ENCODE data around the gene HACL1.
A peak's percentile ranks its signal among the peaks of the same experiment; 100 is the strongest.
"Not testable (repeated sequence)": the region's sequence is repeated elsewhere in the genome, so short reads cannot be mapped to it uniquely, and the experiment has no call there.

The HACL1 gene

DNA sequence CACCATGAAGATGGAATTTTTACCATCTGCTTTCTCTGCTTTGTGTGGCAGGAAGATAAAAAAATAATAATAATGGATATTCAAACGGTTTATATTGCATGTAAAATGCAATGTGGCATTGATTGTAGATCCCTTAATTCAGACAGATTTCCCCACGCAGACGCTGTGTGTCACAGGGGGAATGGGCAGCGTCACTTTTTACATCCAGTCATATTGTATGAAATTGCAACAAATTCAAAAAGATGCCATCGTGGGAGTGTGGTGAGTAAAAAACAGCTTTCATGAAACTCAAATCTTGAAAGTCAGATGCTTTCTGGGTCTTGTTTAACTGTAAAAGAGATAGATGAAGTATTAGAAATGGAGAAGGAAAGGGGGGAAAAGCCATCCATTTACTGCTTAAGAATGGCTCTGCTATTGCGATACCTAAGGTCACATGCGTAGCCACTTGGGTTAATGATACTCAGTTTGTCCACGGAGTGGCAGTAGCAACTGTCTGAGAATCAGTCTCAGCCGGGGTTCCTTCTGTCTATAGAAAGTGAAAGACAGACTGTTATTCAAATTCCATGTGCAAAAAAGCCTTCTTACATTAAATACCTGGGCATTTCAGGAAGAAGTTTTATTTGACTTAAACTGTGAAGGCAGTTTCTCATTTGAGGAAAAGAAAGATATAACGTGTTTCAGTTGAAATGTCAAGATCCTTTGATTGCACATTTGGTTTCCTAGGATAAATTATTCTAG lies 28.7 kb upstream of the HACL1 start:
- peak; percentile 71 for DNase-seq

DNA sequence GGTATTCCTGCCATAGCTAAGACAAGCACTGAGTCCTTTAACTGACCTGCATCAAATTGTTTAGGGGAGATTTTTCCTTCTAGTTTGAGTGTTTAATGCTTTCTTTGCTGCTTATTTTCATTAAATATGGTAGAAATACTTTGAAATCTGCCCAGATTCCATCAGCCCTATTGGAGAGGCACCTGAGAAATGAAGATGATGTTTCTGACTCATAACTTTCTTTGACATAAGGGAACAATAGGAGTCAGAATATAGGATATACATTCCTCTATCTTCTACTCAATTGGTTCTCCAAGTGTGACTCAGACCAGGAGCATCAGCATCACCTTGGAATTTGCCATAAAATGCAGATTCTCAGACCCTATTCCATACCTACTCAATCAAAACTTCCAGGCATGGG lies 27.6 kb upstream of the HACL1 start:
- no peak for DNase-seq

DNA sequence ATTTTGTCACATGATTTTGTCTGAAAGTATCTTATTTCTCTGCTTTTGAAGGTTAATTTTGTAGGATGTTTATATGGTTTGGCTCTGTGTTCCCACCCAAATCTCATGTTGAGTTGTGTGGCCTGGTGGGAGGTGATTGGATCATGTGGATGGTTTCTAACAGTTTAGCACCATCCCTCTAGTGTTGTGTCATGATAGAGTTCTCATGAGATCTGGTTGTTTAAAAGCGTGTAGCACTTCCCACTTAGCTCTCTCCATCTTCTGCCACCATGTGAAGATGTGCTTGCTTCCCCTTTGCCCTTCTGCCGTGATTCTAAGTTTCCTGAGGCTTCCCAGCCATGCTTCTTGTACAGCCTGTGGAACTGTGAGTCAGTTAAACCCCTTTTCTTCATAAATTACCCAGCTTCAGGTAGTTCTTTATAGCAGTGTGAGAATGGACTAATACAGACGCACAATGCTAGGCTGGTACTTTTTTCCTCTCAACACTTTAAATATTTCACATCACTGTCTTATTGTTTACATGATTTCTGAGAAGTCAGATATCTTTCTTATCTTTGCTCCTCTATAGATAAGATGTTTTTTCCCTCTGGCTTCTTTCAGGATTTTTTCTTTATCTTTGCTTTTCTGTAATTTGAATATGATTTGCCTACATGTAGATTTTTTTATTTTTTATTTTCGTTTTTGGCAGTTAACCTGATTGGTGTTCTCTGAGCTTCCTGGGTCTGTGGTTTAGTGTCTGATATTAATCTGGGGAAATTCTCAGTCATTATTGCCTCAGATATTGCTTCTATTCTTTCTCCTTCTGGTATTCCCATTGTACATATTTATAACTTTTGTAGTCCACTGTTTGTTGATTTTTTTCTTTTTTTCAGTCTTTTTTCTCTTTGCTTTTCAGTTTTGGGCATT lies 22.4 kb upstream of the HACL1 start:
- DNase-seq, result no peak

DNA sequence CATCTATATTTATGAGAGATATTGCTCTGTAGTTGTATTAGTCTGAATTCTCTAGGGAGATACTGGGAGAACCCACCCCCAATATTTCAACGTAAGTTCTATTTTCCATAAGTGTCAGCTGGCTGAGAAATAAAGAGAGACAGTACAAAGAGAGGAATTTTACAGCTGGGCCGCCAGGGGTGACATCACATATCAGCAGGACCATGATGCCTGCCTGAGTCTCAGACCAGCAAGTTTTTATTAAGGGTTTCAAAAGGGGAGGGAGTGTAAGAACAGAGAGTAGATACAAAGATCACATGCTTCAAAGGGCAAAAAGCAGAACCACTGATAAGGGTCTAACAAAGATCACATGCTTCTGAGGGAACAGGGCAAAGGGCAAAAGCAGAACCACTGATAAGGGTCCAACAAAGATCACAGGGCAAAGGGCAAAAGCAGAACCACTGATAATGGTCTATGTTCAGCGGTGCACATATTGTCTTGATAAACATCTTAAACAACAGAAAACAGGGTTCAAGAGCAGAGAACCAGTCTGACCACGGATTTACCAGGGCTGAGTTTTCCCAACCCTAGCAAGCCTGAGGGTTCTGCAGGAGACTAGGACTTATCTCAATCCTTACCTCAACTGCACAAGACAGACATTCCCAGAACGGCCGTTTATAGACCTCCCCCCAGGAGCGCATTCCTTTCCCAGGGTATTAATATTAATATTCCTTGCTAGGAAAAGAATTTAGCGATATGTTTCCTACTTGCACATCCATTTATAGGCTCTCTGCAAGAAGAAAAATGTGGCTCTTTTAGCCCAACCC lies 18.5 kb upstream of the HACL1 start:
- not testable (repeated sequence) for DNase-seq

DNA sequence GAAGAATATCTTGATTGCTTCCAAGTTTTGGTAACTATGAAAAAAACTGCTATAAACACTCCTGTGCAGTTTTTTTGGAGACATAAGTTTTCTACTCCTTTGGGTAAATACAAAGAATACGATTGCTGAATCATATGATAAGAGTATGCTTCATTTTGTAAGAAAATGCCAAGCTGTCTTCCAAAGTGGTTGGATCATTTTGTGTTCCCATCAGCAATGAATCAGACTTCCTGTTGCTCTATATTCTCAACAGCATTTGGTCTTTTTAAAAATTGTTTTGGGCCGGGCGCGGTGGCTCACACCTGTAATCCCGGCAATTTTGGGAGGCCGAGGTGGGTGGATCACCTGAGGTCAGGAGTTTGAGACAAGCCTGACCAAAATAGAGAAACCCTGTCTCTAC lies 14.7 kb upstream of the HACL1 start:
- DNase-seq, result no peak

DNA sequence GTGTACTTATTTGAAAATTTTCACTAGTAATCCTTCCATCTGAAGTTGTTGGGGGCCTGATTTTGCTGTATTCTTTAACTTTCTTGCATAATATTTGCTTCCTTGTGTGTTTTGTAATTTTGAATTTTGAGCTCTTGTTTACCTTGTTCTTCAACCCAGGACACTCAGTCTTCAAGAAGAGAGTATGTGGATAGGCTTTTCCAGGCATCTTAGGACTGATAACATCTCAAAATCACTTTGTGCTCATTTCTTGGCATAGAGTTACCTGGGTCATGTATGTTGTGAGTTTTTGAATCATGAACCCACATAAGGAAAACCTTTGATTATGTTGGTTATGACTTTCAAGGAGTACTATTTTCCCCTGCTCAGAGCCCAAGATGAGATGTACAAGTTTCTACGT lies 13.6 kb upstream of the HACL1 start:
- no peak for DNase-seq

DNA sequence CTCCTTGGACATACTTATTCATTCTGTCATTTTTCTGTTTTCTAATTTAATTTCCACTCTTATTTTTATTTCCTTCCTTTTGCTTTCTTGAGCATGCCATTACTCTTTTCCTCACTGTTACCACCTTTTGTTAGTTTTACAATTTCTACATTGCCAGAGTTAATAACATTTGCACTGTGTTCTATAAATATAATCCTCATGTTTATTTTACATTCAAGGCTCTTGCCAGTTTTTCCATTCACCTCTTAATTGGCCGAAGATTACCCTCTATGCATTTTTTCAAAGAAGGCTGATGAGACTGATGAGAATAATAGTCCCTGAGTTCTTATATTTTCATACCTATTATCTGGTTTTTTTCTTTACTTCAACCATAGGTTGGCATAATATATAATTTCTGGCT lies 10.6 kb upstream of the HACL1 start:
- DNase-seq, result peak; percentile 21

DNA sequence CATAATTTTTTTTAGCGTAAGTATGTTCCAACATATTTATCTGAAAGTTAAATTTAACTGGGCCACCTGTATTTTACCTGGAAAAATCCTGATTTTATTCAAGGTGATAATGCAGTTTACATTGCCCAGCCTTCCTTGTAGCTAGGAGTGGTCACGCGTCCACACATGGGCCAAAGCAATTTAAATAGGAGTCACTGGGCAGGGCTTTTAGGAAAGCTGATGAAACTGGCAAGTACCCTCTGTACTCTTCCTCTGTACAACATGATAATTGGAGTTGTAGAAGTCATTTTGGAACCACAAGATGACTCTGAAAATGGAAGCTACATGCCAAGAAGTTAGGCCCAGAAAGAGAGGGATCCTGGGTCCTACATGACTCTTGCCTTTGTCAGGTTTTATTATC lies 9.6 kb upstream of the HACL1 start:
- DNase-seq, result no peak

DNA sequence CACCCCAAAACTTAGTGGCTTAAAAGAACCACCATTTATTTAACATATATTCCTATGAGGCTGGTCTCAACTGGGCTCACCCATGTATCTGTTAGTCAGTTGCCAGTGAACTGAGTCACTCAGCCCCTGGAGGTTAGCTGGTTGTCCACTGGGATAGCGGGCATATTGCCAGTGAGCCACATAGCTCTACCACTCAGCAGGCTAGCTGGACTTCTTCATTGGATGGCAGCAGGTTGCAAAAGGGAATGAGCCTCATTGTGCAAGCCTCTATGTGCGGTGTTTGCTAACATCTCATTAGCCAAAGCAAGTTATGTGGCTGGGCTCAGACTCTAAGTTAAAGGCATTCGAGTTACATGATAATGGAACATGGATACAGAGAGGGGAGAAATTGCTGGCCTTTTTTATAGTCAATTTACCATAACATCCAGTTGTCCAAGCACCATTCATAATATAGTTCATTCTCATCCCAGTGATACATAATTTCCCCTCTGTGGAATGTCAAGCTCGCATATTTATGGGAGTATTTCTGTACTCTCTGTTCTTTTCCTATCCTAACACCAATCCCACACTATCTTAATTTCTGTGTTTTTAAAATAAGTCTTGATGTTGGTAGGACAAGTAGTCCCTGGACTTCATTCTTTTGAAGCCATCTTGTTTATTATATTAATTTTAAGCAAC lies 8.9 kb upstream of the HACL1 start:
- peak; percentile 8 for DNase-seq

DNA sequence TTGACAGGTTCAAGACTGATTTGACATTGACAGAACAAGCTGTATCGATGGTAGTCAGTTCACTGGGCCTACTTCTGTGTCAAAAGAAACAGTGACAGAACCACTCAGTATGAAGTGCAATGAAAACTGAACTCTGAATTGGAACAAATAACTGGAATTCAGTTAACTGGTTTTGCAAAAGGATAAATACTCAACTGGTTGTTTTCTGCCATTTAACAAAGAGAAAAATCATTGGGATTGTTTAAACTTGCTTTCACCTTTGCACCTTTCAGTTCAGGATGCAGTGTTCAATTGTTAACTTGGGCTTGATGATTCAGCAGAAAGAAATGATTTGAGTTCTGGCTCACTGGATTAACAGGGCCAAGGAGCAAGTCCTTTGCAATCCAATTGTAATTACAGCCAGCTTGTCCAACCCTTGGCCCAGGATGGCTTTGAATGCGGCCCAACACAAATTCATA lies 5.1 kb upstream of the HACL1 start:
- DNase-seq, result no peak

DNA sequence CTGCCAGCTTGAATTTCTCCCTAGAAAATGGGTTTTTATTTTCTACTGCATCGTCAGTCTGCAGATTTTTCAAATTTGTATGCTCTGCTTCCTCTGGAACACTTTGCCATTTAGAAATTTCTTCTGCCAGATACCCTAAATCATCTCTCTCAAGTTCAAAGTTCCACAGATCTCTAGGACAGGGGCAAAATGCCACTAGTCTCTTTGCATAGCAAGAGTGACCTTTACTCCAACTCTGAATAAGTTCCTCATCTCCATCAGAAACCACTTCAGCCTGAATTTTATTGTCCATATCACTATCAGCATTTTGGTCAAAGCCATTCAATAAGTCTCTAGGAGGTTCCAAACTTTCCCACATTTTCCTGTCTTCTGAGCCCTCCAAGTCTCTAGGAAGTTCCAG lies 3.2 kb upstream of the HACL1 start:
- not testable (repeated sequence) for DNase-seq

DNA sequence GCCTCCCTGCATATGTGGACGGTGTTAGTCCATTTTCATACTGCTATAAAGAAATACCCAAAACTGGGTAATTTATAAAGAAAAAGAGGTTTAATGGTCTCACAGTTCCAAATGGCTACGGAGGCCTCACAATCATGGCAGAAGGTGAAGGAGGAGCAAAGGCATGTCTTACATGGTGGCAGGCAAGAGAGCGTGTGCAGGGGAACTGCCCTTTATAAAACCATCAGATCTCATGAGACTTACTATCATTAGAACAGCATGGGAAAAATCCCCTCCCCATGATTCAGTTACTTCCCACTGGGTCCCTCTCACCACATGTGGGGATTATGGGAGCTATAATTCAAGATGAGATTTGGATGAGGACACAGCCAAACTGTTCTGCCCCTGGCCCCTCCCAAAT lies 1.4 kb upstream of the HACL1 start:
- DNase-seq, result not testable (repeated sequence)

DNA sequence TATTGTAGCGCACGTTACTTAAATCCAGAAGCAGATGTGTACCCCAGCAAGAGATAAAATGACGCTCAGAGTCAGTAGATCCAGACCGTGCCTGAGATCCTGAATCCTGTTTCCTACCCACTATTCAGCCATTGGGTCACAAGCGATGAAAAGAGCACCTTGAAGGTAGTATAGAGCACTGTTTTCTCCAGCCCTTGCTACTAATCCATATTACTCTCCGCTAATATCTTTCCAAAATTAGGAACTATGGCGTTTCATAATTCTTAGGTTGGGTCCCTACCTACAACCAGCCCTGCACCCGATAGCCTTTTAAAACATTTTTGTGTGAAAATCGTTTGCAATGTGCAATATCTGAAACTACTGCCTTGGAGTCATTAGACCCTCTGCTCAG lies 772 bp upstream of the HACL1 start:
- no peak for DNase-seq

DNA sequence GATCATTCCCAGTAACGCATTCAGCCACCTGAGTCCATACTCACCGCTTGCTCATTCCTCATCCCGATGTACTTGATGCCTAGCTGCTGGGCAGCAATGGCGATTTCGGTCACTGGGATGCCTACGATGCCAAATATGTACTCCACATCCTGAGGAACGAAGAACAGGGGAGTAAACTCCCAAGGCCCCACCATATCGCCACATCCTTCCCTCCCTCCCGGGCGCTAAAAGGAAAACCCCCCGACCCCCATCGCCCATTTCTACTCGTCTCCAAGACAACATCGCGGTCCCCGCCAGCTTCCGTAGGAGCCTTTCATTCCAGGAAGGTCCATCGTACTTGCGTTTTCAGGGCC lies 347 bp downstream of the HACL1 start:
- no peak for DNase-seq

DNA sequence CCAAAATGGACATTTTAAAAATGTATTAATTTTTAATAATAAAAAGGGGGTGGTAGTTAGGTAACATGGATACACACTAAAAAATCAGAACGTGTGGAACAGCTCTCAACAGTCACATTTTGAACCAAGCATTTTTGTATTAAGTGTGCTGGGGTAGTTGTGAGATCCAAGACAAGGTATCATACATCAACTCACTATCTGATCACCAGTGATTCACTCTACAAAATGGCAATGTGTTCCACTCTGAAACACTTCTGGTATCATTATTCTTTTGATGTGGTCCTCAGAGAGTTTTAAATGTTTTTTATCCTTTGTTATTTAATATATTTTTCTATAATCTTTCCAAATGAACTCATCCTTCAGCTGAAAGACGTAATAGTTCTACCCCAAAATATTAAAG lies 5.4 kb downstream of the HACL1 start:
- no peak for DNase-seq

DNA sequence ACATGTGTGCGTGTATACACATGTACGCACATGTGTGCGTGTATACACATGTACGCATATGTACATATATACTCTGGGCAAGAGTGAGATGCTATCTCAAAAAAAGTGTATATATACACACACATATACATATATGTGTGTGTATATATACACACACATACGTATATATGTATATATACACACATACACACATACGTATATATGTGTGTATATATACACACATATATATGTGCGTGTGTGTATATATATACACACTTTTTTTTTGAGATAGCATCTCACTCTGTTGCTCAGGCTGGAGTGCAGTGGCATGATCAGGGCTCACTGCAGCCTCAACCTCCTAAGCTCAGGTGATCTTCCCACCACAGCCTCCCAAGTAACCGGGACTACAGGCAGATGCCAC lies 8.4 kb downstream of the HACL1 start:
- DNase-seq, result no peak

DNA sequence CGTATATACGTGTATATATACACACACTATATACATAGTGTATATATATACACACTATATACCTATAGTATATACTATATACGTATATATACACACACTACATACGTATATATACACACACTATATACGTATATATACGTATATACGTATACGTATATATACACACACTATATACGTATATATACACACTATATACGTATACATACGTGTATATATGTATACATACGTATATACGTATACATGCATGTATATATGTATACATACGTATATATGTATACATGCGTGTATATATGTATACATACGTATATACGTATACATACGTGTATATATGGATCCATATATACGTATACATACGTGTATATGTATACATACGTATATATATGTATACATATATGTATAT lies 9.4 kb downstream of the HACL1 start:
- no peak for DNase-seq

DNA sequence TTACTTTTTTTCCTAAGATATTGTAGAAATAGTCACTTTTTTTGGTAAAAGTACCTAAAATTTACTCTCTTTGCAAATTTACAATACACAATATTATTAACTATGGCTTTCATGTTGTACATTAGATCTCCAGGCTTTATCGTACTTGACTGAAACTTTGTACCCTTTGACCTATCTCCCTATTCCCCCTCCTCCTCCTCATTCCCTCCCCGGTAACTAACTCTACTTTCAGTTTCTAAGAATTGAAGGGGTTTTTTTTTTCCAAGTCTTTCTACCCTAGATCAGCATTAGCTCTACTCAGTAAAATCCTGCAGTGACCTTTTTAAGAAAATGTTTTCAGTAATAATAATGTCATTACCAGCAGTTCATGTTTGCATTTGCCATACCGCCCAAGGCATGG lies 10.1 kb downstream of the HACL1 start:
- no peak for DNase-seq

DNA sequence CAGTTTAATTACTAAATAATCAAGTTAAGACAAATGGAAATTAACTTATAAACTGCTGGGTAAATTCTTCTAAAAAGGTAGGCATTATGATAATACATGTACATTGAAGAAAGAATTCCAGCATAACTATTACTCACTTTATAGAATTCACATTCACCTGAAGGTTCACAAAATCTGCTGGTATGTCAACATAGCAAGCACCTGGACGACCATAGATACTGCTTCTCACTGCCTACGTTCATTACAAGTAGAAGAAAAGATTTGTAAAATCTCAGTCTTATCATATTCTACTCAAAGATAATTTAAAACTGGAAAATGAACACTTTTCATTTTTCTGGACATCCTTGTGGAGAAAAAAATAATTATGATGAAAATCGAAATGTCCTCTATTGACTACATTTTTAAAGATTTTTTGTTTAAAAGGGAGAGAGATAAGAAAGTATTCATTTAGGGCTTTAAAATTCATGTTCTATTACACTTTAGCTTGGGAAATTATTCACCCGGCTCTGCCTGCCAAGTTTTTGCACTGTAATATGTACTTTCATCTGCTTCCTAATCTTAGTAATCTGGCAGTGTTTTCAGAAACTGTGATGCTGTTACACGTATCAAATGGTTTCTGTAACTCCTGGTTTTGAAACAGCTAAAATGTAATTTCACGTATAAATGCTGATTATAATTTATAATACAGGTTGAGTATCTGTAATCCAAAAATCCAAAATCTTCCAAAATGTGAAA lies 16.1 kb downstream of the HACL1 start:
- DNase-seq, result no peak

DNA sequence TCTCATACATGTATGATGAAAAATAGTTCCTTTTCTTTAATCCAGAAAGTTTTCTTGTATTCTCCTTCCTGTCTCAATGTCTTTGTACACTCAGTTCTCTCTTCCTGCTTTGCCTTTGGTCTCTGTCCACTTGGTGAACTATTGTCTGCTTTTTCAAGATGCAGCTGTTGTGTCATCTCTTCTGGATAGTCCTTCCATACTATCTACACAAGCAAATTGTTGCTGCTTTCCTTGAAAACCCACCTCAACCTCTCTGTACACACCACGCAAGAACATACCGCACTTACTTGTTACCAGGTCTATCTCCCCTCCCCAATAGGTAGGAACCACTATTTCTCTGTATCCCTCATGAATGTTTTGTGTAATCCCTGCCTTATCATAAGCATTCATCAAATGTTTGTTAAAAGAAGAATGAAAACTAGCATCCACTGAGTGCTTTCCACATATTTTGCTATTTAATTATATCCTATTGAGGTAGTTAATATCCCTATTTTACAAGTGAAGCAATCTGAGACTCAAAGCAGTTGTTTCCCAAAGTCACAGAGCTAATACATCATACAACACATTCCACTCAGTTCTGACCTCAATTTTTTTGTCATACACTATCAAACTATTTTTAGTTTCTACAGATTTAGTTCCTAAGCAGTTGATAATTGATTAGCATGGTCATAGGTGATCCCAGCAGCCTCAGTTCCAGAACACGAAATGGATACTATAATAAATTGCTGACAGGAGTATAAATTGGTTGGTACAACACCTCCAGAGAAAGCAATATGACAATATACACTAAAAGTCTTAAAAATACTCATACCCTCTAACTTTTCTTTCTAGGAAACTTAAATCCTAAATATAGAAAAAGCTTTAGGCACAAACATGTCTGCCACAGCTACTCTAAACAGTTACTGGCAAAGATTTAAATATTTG lies 19.6 kb downstream of the HACL1 start:
- no peak for DNase-seq

DNA sequence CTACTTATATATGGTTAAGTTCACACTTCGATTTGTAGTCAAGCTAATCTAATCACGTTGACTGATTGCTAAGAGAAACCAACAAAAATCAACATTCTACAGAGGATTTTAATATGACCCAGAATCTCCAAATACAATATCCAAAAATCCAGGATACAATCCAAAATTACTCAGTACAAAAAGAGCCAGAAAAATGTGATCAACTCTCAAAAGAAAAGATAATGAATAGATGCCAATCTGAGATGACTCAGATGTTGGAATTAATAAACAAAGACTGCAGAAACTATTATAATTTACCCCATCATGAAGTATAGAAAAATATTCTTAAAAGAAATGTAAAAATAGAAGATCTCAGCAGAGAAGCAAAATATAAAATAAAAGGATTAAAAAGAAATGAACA lies 22.3 kb downstream of the HACL1 start:
- DNase-seq, result no peak

Measured in NCI-H69 (cell line).